ENCODE data around the gene SMCP.

SMCP gene

GRCh38 chr1:152926091-152926490 is 48.0 kb downstream of the SMCP start:
- no peak overlapping the region for H3K4me3 ChIP-seq (ENCODE audit: low read length)
- H3K27me3 ChIP-seq (ENCODE audit: control insufficient read depth, insufficient read depth, low read length) = no peaks in the 10 kb centered on the region
- H3K9ac ChIP-seq (ENCODE audit: low read length) = no peak overlapping the region
- no peak overlapping the region for H3K27ac ChIP-seq (ENCODE audit: low read depth, low read length)
- H3K36me3 ChIP-seq (ENCODE audit: control insufficient read depth, insufficient read depth, low read length) = no peaks in the 10 kb centered on the region
- H3K4me1 ChIP-seq (ENCODE audit: control insufficient read depth, insufficient read depth, low read length) = no peaks in the 10 kb centered on the region

GRCh38 chr1:152928671-152929070 is 50.5 kb downstream of the SMCP start:
- no peaks in the 10 kb centered on the region for H3K27me3 ChIP-seq (ENCODE audit: control insufficient read depth, insufficient read depth, low read length)
- no peak overlapping the region for H3K4me3 ChIP-seq (ENCODE audit: low read length)
- no peaks in the 10 kb centered on the region for H3K4me1 ChIP-seq (ENCODE audit: control insufficient read depth, insufficient read depth, low read length)
- H3K9ac ChIP-seq (ENCODE audit: low read length) = no peak overlapping the region
- no peaks in the 10 kb centered on the region for H3K36me3 ChIP-seq (ENCODE audit: control insufficient read depth, insufficient read depth, low read length)
- H3K27ac ChIP-seq (ENCODE audit: low read depth, low read length) = no peak overlapping the region

- no peaks in the 10 kb centered on the region for H3K4me1 ChIP-seq (ENCODE audit: control insufficient read depth, insufficient read depth, low read length)
- no peaks in the 10 kb centered on the region for H3K27me3 ChIP-seq (ENCODE audit: control insufficient read depth, insufficient read depth, low read length)
- no peak overlapping the region for H3K4me3 ChIP-seq (ENCODE audit: low read length)
- no peaks in the 10 kb centered on the region for H3K36me3 ChIP-seq (ENCODE audit: control insufficient read depth, insufficient read depth, low read length)
- no peak overlapping the region for H3K27ac ChIP-seq (ENCODE audit: low read depth, low read length)
- no peak overlapping the region for H3K9ac ChIP-seq (ENCODE audit: low read length)
Observed at GRCh38 chr1:152932170-152932811, 54.2 kb downstream of the SMCP start.

- Histone ChIP-seq H3K9ac (ENCODE audit: low read length) (no peak overlapping the region), H3K4me3 (ENCODE audit: low read length) (no peak overlapping the region), H3K36me3 (ENCODE audit: control insufficient read depth, insufficient read depth, low read length) (no peaks in the 10 kb centered on the region), H3K4me1 (ENCODE audit: control insufficient read depth, insufficient read depth, low read length) (no peaks in the 10 kb centered on the region), H3K27me3 (ENCODE audit: control insufficient read depth, insufficient read depth, low read length) (no peaks in the 10 kb centered on the region), H3K27ac (ENCODE audit: low read depth, low read length) (no peak overlapping the region)
Observed at GRCh38 chr1:152933196-152933595, 55.1 kb downstream of the SMCP start.
